Neural crest cell (in vitro differentiated cells): ENCODE results near the gene TEX10. TPM values are rescaled to one million over a fixed set of nuclear protein-coding genes. Genes with fewer than 3 reads are reported as not detected.
"Not testable (repeated sequence)": the region's sequence is repeated elsewhere in the genome, so short reads cannot be mapped to it uniquely, and the experiment has no call there.

ENCODE experiments used
- DNase-seq: peaks from one replicate; pipeline ENCODE4 v3.0.0; 2021; ENCODE audit warnings: low read depth, mixed read lengths, low spot score
- H3K27ac Mint-ChIP-seq: one replicate; pipeline ENCODE4 v1.8.0; 2021; ENCODE audit warnings: mild to moderate bottlenecking, mixed read lengths; ENCODE audit not compliant: unreplicated experiment
- H3K27me3 Mint-ChIP-seq: 2 replicates; pipeline ENCODE4 v1.8.0; 2021; ENCODE audit warnings: low read depth, mild to moderate bottlenecking, mixed read lengths
- H3K36me3 Mint-ChIP-seq: 2 replicates; pipeline ENCODE4 v1.8.0; 2021; ENCODE audit warnings: low read depth, mild to moderate bottlenecking, mixed read lengths
- H3K4me1 Mint-ChIP-seq: 2 replicates; pipeline ENCODE4 v1.8.0; 2021; ENCODE audit warnings: mixed read lengths
- H3K4me3 Mint-ChIP-seq: one replicate; pipeline ENCODE4 v1.8.0; 2021; ENCODE audit warnings: mild to moderate bottlenecking, mixed read lengths
- H3K9me3 Mint-ChIP-seq: 2 replicates; pipeline ENCODE4 v1.8.0; 2021; ENCODE audit warnings: mixed read lengths
- CTCF ChIP-seq: fragments of 200-600 bp; sonication (generic); conservative IDR thresholded peaks from 2 replicates; pipeline ENCODE4 v1.5.0; 2021; ENCODE audit warnings: antibody characterized with exemption, mild to moderate bottlenecking
- total RNA-seq: library from RNA; stranded (reverse); gene quantifications from 2 replicates; pipeline ENCODE4 v1.2.1, GENCODE V29; 2021

The TEX10 gene
- total RNA-seq, 1 donor from 2014 or later: 42.2 TPM

GRCh38 chr9:100394032-100394695, 41.4 kb upstream of the TEX10 start:
- H3K27me3 Mint-ChIP-seq: no peaks in the 10 kb centered on the region
- TF ChIP-seq CTCF: no peak
- H3K27ac Mint-ChIP-seq: no peak overlapping the region
- peaks cover 12% of the 10 kb centered on the region for H3K36me3 Mint-ChIP-seq
- H3K4me3 Mint-ChIP-seq: no peak overlapping the region
- H3K4me1 Mint-ChIP-seq: no peaks in the 10 kb centered on the region
- peaks cover 6% of the 10 kb centered on the region for H3K9me3 Mint-ChIP-seq
- no peak for DNase-seq

- not testable (repeated sequence) for H3K4me3 Mint-ChIP-seq, H3K27ac Mint-ChIP-seq, H3K4me1 Mint-ChIP-seq, H3K9me3 Mint-ChIP-seq, H3K27me3 Mint-ChIP-seq, DNase-seq
- peaks cover 12% of the 10 kb centered on the region for H3K36me3 Mint-ChIP-seq
Measured at GRCh38 chr9:100392989-100393388, 40.2 kb upstream of the TEX10 start.

- peaks cover 13% of the 10 kb centered on the region for H3K36me3 Mint-ChIP-seq
- no peak overlapping the region for H3K27ac Mint-ChIP-seq
- no peak for TF ChIP-seq CTCF
- H3K4me1 Mint-ChIP-seq: no peaks in the 10 kb centered on the region
- no peak overlapping the region for H3K4me3 Mint-ChIP-seq
- DNase-seq: no peak
- no peaks in the 10 kb centered on the region for H3K27me3 Mint-ChIP-seq
- H3K9me3 Mint-ChIP-seq: peaks cover 5% of the 10 kb centered on the region
Measured at GRCh38 chr9:100379862-100380261, 27.1 kb upstream of the TEX10 start.

GRCh38 chr9:100377015-100377414, 24.3 kb upstream of the TEX10 start:
- Mint-ChIP-seq H3K36me3 (peaks cover 12% of the 10 kb centered on the region), H3K4me1 (no peaks in the 10 kb centered on the region), H3K4me3 (no peak overlapping the region), H3K27me3 (no peaks in the 10 kb centered on the region), H3K9me3 (peaks cover 2% of the 10 kb centered on the region), H3K27ac (no peak overlapping the region)
- no peak for TF ChIP-seq CTCF
- no peak for DNase-seq

GRCh38 chr9:100375658-100376057, 22.9 kb upstream of the TEX10 start:
- H3K4me1 Mint-ChIP-seq: no peaks in the 10 kb centered on the region
- H3K36me3 Mint-ChIP-seq: peaks cover 19% of the 10 kb centered on the region
- H3K9me3 Mint-ChIP-seq: peaks cover 6% of the 10 kb centered on the region
- DNase-seq: no peak
- H3K27ac Mint-ChIP-seq: no peak overlapping the region
- H3K4me3 Mint-ChIP-seq: no peak overlapping the region
- no peaks in the 10 kb centered on the region for H3K27me3 Mint-ChIP-seq
- TF ChIP-seq CTCF: no peak

- Mint-ChIP-seq H3K4me3 (no peak overlapping the region), H3K27ac (no peak overlapping the region), H3K36me3 (peaks cover 36% of the 10 kb centered on the region), H3K9me3 (peaks cover 14% of the 10 kb centered on the region), H3K4me1 (no peaks in the 10 kb centered on the region), H3K27me3 (no peaks in the 10 kb centered on the region)
- DNase-seq: no peak
- TF ChIP-seq CTCF: no peak
Measured at GRCh38 chr9:100372648-100373047, 19.9 kb upstream of the TEX10 start.
